Brain microvascular endothelial cell (primary cell): ENCODE data around the gene KCNQ1.
A peak's percentile ranks its signal among the peaks of the same experiment; 100 is the strongest.

Source experiments
- DNase-seq: peaks from one replicate; pipeline ENCODE4 v3.0.0-alpha.2; 2020
- H3K27ac ChIP-seq: fragments of 250-450 bp; sonication (Bioruptor Pico); 2 replicates; pipeline ENCODE4 v1.5.1; 2020; ENCODE audit warnings: mild to moderate bottlenecking, moderate library complexity
- H3K27me3 ChIP-seq: fragments of 250-450 bp; sonication (Bioruptor Pico); replicated peaks from 2 replicates; pipeline ENCODE4 v1.5.1; 2020; ENCODE audit warnings: mild to moderate bottlenecking
- H3K36me3 ChIP-seq: fragments of 250-450 bp; sonication (Bioruptor Pico); replicated peaks from 2 replicates; pipeline ENCODE4 v1.5.1; 2020; ENCODE audit warnings: mild to moderate bottlenecking
- H3K4me3 ChIP-seq: 2 replicates; pipeline ENCODE4 v1.5.1; 2011; ENCODE audit warnings: low read depth, mild to moderate bottlenecking, control low read depth, low read length, moderate library complexity
- CTCF ChIP-seq: IDR thresholded peaks from 2 replicates; pipeline ENCODE4 v1.5.1; 2011; ENCODE audit warnings: low read depth, mild to moderate bottlenecking, moderate library complexity, low read length, control low read depth, inconsistent platforms; ENCODE audit errors: missing control alignments
- in situ Hi-C: cut with HindIII; loops from 2 replicates; pipeline ENCODE4 v1.10.0; 2017; ENCODE audit warnings: low sequenced_read_pairs, low pct_ligation_motif_present

Gene KCNQ1

GRCh38 chr11:2815762-2816496, 371.1 kb downstream of the KCNQ1 start:
- Histone ChIP-seq H3K27ac (no peak overlapping the region), H3K36me3 (no peaks in the 10 kb centered on the region), H3K27me3 (no peaks in the 10 kb centered on the region), H3K4me3 (no peak overlapping the region)
- in situ Hi-C loops = no loop called here
- DNase-seq = no peak
- no peak for TF ChIP-seq CTCF

- no peak for DNase-seq
- no peak for TF ChIP-seq CTCF
- in situ Hi-C loops = no loop called here
- H3K4me3 ChIP-seq = no peak overlapping the region
- H3K27ac ChIP-seq = no peak overlapping the region
- no peaks in the 10 kb centered on the region for H3K36me3 ChIP-seq
- H3K27me3 ChIP-seq = no peaks in the 10 kb centered on the region
Measured at GRCh38 chr11:2816523-2816922, 371.7 kb downstream of the KCNQ1 start.

GRCh38 chr11:2816941-2817421, 372.2 kb downstream of the KCNQ1 start:
- no peaks in the 10 kb centered on the region for H3K27me3 ChIP-seq
- H3K36me3 ChIP-seq = no peaks in the 10 kb centered on the region
- peak; percentile 66 for DNase-seq
- in situ Hi-C loops = no loop called here
- H3K4me3 ChIP-seq = no peak overlapping the region
- no peak for TF ChIP-seq CTCF
- H3K27ac ChIP-seq = no peak overlapping the region

GRCh38 chr11:2817431-2817830, 372.6 kb downstream of the KCNQ1 start:
- no peak for TF ChIP-seq CTCF
- no peak overlapping the region for H3K4me3 ChIP-seq
- H3K36me3 ChIP-seq = no peaks in the 10 kb centered on the region
- DNase-seq = no peak
- in situ Hi-C loops = no loop called here
- H3K27me3 ChIP-seq = no peaks in the 10 kb centered on the region
- no peak overlapping the region for H3K27ac ChIP-seq

GRCh38 chr11:2818021-2818420, 373.2 kb downstream of the KCNQ1 start:
- H3K27me3 ChIP-seq = no peaks in the 10 kb centered on the region
- in situ Hi-C loops = no loop called here
- no peak overlapping the region for H3K27ac ChIP-seq
- H3K36me3 ChIP-seq = no peaks in the 10 kb centered on the region
- no peak for TF ChIP-seq CTCF
- no peak for DNase-seq
- no peak overlapping the region for H3K4me3 ChIP-seq

GRCh38 chr11:2818503-2818902, 373.7 kb downstream of the KCNQ1 start:
- Histone ChIP-seq H3K4me3 (no peak overlapping the region), H3K36me3 (no peaks in the 10 kb centered on the region), H3K27me3 (no peaks in the 10 kb centered on the region), H3K27ac (no peak overlapping the region)
- in situ Hi-C loops = no loop called here
- no peak for TF ChIP-seq CTCF
- no peak for DNase-seq
